HG03280 (cell line): ENCODE results near the gene CA6.
"Not testable (repeated sequence)": the region's sequence is repeated elsewhere in the genome, so short reads cannot be mapped to it uniquely, and the experiment has no call there.

Source experiments
- ATAC-seq: cut with Tn5 transposase; IDR thresholded peaks from one replicate; pipeline ENCODE4 v1.9.1; 2021; ENCODE audit warnings: mild to moderate bottlenecking, moderate library complexity; ENCODE audit not compliant: unreplicated experiment

CA6 gene

GRCh38 chr1:8926707-8927694, 18.7 kb upstream of the CA6 start:
- no peak for ATAC-seq

- no peak for ATAC-seq
Observed at GRCh38 chr1:8930116-8930515, 15.6 kb upstream of the CA6 start.

DNA sequence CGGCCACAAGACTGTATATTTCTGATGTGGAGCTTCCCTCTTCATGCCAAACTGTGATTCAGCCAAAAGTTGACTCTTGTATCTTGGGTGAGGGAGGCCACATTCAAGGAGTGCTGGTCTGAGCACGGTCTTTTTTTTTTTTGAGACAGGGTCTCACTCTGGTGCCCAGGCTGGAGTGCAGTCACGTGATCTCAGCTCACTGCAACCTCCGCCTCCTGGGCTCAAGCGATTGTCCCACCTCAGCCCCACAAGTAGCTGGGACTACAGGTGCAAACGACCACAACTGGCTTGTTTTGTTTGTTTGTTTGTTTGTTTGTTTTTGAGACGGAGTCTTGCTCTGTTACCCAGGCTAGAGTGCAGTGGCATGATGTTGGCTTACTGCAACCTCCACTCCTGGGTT, 8.6 kb upstream of the CA6 start:
- not testable (repeated sequence) for ATAC-seq

GRCh38 chr1:8937701-8938100, 8.0 kb upstream of the CA6 start:
- ATAC-seq: no peak

DNA sequence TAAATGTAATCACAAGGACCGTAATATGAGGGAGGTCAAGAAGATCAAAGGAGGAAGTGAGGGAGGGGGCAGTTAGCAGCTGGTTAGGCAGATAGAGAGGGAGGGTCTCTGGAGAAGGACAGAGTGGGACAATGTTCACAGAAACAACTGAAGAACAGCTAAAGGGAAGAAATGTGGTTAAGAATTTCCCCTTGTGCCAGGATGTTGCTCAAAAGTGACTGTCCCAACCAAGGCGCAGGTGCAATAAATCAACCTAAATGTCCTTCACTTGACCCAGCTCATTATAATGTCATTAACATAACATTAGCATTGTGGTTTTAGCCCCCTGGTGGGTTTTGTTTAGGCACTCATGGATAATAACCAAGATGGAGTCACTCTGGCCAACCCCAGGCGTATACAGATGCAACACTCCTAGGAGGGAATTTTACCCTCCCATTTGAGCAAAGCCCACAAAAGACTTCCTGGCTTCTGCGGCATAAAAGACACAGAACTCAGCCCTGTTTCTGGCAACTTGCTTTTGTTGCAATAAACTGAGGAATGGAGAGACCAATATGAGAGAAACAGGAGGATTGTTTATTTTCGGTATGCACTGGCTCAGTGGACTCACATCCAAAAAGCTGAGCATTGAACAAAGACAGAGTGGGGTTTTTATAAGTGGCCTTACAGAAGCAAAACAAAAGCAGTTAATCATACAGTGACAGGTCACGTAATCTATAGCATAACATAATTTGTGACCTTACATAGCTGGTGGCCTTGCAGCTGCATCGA, 7.3 kb upstream of the CA6 start:
- ATAC-seq: no peak

GRCh38 chr1:8939000-8939265, 6.7 kb upstream of the CA6 start:
- no peak for ATAC-seq

GRCh38 chr1:8939362-8939995, 6.2 kb upstream of the CA6 start:
- no peak for ATAC-seq

DNA sequence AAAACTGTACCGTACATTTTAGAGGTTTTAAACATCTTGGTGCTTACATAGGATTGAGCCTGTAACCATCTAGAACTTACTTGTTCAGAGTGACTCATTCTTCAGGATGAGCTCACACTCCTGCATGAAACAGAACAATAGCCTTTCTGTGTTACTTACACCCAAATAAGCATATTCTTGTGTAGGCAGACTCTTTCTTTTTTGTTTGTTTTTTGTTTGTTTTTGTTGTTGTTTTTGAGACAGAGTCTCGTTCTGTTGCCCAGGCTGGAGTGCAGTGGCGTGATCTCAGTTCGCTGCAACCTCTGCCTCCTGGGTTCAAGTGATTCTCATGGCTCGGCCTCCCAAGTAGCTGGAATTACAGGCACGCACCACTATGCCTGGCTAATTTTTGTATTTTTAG, 3.8 kb upstream of the CA6 start:
- ATAC-seq: no peak

GRCh38 chr1:8943498-8944405, 1.9 kb upstream of the CA6 start:
- ATAC-seq: no peak

GRCh38 chr1:8947127-8947691, 1.5 kb downstream of the CA6 start:
- ATAC-seq: no peak

DNA sequence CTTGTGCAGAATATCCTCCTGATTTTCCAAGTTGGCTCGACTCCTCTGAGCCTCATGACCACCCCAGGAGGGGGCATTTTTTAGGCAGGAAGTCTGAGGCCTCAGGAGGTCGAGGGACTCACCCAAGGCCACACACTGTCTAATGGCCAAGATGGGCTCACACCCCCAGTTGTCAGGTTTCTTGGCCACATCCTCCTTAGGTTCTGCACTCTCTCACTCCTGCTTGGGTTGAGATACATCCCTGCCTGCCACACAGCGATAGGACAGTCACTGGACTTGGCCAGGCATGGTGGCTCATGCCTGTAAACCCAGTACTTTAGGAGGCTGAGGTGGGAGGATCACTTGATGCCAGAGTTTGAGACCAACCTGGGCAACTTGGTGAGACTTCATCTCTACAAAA, 4.6 kb downstream of the CA6 start:
- ATAC-seq: no peak

- ATAC-seq: no peak
Observed at GRCh38 chr1:8951231-8951630, 5.6 kb downstream of the CA6 start.

DNA sequence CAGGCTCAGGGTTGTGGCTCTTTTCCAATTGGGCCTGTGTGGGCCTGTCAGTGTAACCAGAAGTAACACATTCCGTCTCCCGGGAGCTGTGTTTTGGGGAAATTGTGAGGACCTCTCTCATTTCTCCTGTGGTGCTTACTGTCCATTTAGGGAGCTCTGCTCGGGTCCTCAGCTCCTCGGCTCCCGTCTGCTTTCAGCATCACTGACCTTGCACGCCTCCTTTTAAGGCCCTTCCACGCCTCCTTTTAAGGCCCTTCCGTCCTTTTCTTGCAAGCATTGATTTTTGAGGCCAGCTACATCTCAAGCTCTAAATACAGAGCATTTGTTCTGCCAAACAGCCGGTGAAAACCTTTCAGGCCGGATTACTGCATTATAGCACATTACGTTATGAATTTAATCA, 9.7 kb downstream of the CA6 start:
- no peak for ATAC-seq

DNA sequence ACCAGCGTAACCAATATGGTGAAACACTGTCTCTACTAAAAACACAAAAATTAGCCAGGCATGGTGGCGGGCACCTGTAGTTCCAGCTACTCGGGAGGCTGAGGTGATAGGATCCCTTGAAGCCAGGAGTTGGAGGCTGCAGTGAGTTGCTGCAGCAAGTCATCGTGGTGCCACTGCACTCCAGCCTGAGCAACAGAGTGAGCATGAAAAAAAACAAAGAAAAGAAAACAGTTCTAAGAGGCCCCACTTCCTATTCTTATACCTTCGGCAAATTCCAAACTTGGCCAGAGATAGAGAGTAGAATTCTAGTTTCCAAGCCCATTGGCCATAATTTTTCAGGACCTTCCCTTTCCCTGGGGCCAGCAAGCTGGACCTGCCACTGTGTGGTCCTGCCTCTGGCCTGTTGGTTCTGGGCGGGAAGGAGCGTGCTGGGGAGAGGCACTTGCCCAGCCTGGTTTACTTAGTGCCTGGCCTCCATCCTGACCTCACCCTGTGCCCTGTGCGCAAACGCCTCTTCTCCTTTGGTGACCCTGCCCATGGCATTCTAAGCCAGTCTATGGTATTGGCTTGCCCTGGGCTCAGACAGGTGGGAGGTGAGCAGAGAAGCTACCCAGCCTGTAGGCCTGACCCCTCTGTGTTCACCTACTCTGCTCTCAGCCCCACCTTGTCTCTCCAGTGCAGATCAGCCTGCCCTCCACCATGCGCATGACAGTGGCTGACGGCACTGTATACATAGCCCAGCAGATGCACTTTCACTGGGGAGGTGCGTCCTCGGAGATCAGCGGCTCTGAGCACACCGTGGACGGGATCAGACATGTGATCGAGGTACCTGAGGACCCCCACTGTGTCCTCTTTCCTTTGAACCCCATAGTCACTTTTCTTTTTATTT, 11.0 kb downstream of the CA6 start:
- ATAC-seq: no peak

GRCh38 chr1:8962812-8963530, 17.3 kb downstream of the CA6 start:
- ATAC-seq: no peak

DNA sequence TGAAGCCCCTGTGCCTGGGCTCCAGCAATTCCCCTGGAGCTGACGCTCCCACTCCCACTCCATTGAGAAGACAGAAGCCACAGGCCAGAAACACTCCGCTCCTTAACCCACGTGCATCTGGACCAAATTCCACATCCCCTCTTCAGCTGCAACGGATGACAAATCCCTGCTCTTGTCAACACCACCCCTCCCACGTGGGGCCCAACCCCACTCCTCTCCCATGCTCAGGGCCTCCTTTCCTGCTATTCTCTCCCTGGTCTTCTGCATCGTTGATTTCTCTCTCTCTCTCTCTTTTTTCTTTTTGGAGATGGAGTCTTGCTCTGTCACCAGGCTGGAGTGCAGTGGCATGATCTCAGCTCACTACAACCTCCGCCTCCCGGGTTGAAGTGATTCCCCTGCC, 18.3 kb downstream of the CA6 start:
- ATAC-seq: no peak

GRCh38 chr1:8965121-8965820, 19.6 kb downstream of the CA6 start:
- no peak for ATAC-seq

DNA sequence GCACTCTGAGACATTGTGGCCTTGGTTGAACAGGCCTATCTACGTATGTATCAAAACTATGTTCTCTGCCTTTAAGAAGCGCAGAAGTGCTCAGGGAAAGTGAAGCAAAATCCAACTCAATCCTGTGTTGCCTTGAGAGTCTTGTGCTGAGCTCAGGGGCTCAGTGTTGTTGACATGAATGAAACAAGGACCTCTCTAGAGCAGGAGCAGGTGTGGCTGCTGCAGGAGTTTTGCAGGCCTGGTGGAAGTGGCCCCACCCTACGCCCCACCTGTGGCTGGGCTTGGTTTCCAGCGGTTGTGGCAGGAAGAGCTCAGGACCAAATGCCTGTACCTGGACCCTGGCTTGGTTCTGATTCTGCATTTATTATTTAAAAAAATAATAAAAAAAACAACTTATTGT, 20.9 kb downstream of the CA6 start:
- no peak for ATAC-seq
